ENCODE data around the gene MICU1. TPM values are rescaled to one million over a fixed set of nuclear protein-coding genes. Genes with fewer than 3 reads are reported as not detected.

Gene MICU1
- total and polyA plus RNA-seq, 2 donors from 2014 or later: 46.3 to 89.9 TPM

DNA sequence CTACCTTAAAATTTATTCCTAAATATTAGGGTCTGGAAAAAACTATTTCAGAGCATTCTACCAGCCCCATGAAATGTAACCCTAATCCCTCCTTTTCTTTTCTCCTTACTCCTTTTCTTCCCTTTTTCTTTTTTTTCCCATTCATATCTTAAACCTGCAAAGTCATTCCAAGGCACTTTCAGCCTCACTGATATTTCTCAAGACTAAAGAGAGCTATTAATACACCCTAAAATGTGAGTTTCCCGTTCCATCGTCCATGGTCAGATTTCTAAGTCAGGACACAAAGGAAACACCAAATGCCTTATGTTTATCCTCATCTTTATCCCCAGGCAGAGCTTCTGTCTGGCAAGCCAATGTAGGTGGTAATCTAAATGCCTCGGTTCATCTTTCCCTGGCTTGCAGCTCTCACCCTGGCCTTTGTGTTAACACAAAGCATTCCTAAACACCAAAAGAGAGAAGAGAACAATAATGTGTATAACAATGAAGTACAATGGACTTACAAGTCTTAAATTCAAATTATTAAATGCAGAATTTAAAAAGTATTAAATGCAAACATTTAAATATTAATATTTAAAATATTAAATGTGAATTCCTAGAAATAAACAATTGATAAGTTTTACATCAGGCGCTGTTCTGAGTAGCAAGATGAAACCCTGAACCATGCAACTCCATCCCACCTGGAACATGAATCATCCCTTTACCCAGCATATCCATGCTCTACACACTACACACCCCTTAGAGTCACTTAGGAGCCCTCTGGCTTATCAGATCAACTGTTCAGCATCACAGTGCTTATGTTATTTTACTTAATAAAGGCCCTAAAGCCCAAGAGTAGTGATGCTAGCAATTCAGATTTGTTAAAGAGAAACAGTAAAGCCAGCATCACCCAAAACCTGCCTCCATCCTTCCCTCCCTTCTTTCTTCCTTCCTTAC is 26.8 kb downstream of the MICU1 start:
- Histone ChIP-seq H3K27ac (ENCODE audit: low read depth in 2 of 2, low read length in 2 of 2) (no peak overlapping the region), H3K36me3 (ENCODE audit: control insufficient read depth in 2 of 3, insufficient read depth in 3 of 3, low read length in 3 of 3) (no peaks in the 10 kb centered on the region), H3K27me3 (ENCODE audit: control insufficient read depth, insufficient read depth, low read length) (no peaks in the 10 kb centered on the region), H3K9me3 (ENCODE audit: control insufficient read depth in 2 of 3, insufficient read depth in 1 of 3, low read length in 3 of 3) (no peaks in the 10 kb centered on the region), H3K9ac (ENCODE audit: low read length in 3 of 3) (no peak overlapping the region), H3K4me1 (ENCODE audit: control insufficient read depth in 2 of 3, insufficient read depth in 2 of 3, low read depth in 1 of 3, low read length in 3 of 3) (no peaks in the 10 kb centered on the region), H3K4me3 (ENCODE audit: low read length in 3 of 3) (no peak overlapping the region)
- TF ChIP-seq, protein P1, sequence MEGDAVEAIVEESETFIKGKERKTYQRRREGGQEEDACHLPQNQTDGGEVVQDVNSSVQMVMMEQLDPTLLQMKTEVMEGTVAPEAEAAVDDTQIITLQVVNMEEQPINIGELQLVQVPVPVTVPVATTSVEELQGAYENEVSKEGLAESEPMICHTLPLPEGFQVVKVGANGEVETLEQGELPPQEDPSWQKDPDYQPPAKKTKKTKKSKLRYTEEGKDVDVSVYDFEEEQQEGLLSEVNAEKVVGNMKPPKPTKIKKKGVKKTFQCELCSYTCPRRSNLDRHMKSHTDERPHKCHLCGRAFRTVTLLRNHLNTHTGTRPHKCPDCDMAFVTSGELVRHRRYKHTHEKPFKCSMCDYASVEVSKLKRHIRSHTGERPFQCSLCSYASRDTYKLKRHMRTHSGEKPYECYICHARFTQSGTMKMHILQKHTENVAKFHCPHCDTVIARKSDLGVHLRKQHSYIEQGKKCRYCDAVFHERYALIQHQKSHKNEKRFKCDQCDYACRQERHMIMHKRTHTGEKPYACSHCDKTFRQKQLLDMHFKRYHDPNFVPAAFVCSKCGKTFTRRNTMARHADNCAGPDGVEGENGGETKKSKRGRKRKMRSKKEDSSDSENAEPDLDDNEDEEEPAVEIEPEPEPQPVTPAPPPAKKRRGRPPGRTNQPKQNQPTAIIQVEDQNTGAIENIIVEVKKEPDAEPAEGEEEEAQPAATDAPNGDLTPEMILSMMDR (IDR thresholded peaks at IDR 0.05; ENCODE audit: borderline replicate concordance, extremely low read depth, insufficient read depth): no peak
- intact Hi-C loops (cut with DNase I): no loop called here
- FAIRE-seq (no peak), DNase-seq (no peak)

GRCh38 chr10:72597897-72598296 is 28.0 kb downstream of the MICU1 start:
- TF ChIP-seq, protein P1 (IDR thresholded peaks at IDR 0.05; ENCODE audit: borderline replicate concordance, extremely low read depth, insufficient read depth): no peak
- Histone ChIP-seq H3K27me3 (ENCODE audit: control insufficient read depth, insufficient read depth, low read length) (no peaks in the 10 kb centered on the region), H3K4me3 (ENCODE audit: low read length in 3 of 3) (no peak overlapping the region), H3K9ac (ENCODE audit: low read length in 3 of 3) (no peak overlapping the region), H3K27ac (ENCODE audit: low read depth in 2 of 2, low read length in 2 of 2) (no peak overlapping the region), H3K36me3 (ENCODE audit: control insufficient read depth in 2 of 3, insufficient read depth in 3 of 3, low read length in 3 of 3) (no peaks in the 10 kb centered on the region), H3K4me1 (ENCODE audit: control insufficient read depth in 2 of 3, insufficient read depth in 2 of 3, low read depth in 1 of 3, low read length in 3 of 3) (no peaks in the 10 kb centered on the region), H3K9me3 (ENCODE audit: control insufficient read depth in 2 of 3, insufficient read depth in 1 of 3, low read length in 3 of 3) (no peaks in the 10 kb centered on the region)
- FAIRE-seq (no peak), DNase-seq (no peak)
- intact Hi-C loops (cut with DNase I): no loop called here

DNA sequence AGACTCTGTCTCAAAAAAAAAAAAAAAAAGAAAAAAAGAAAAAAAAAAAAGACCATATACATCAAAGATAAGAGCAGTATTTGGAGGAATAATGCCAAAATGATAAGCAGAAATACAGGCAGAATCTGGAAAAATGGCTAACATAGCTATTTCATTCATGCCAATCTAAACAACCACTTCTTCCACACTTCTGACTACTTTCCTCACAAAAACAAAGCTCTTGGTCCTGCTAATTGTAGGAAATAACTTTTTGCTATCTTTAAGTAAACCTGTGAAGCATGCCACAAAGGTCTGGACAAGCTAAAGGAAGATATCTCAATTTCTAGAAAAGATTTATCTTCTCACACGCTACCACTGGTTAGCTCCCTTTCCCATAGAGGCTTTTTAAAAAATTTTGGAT is 30.4 kb downstream of the MICU1 start:
- H3K9me3 ChIP-seq (ENCODE audit: control insufficient read depth in 2 of 3, insufficient read depth in 1 of 3, low read length in 3 of 3): no peaks in the 10 kb centered on the region
- H3K9ac ChIP-seq (ENCODE audit: low read length in 3 of 3): no peak overlapping the region
- no peaks in the 10 kb centered on the region for H3K4me1 ChIP-seq (ENCODE audit: control insufficient read depth in 2 of 3, insufficient read depth in 2 of 3, low read depth in 1 of 3, low read length in 3 of 3)
- H3K4me3 ChIP-seq (ENCODE audit: low read length in 3 of 3): no peak overlapping the region
- DNase-seq (no peak), FAIRE-seq (no peak)
- no peaks in the 10 kb centered on the region for H3K27me3 ChIP-seq (ENCODE audit: control insufficient read depth, insufficient read depth, low read length)
- no peak overlapping the region for H3K27ac ChIP-seq (ENCODE audit: low read depth in 2 of 2, low read length in 2 of 2)
- no peaks in the 10 kb centered on the region for H3K36me3 ChIP-seq (ENCODE audit: control insufficient read depth in 2 of 3, insufficient read depth in 3 of 3, low read length in 3 of 3)
- TF ChIP-seq, protein P1 (IDR thresholded peaks at IDR 0.05; ENCODE audit: borderline replicate concordance, extremely low read depth, insufficient read depth): no peak
- intact Hi-C loops (cut with DNase I): no loop called here

Data from kidney (tissue), 14 donors.